ENCODE measurements around the gene MYBPC2.
"Not testable (repeated sequence)": the region's sequence is repeated elsewhere in the genome, so short reads cannot be mapped to it uniquely, and the experiment has no call there.

Gene MYBPC2

GRCh38 chr19:50432221-50433028 is at the start of gene MYBPC2:
MYBPC2 (plus strand) TSS chr19:50432892; CDS start chr19:50432954, 62 bp downstream.
- no peak for DNase-seq

GRCh38 chr19:50383001-50383851 is 49.5 kb upstream of the MYBPC2 start:
- DNase-seq = no peak

- DNase-seq = peak; percentile 94
Measured at GRCh38 chr19:50383852-50384684, 48.6 kb upstream of the MYBPC2 start, which contains the start of gene POLD1. POLD1 (plus strand) TSS chr19:50384347; CDS start chr19:50398852, 14,505 bp downstream.

- DNase-seq = no peak
Measured at GRCh38 chr19:50384685-50385535, 47.8 kb upstream of the MYBPC2 start.

- no peak for DNase-seq
Measured at GRCh38 chr19:50387176-50387867, 45.4 kb upstream of the MYBPC2 start.

GRCh38 chr19:50387868-50388245 is 44.8 kb upstream of the MYBPC2 start:
- no peak for DNase-seq

- DNase-seq = not testable (repeated sequence)
Measured at GRCh38 chr19:50390295-50390694, 42.4 kb upstream of the MYBPC2 start.

GRCh38 chr19:50390952-50391351 is 41.7 kb upstream of the MYBPC2 start:
- DNase-seq = not testable (repeated sequence)

GRCh38 chr19:50392759-50393158 is 39.9 kb upstream of the MYBPC2 start:
- no peak for DNase-seq

GRCh38 chr19:50393589-50393988 is 39.1 kb upstream of the MYBPC2 start:
- no peak for DNase-seq

- DNase-seq = no peak
Measured at GRCh38 chr19:50394017-50394416, 38.7 kb upstream of the MYBPC2 start.

- DNase-seq = no peak
Measured at GRCh38 chr19:50398675-50399367, 33.9 kb upstream of the MYBPC2 start.

GRCh38 chr19:50399368-50399745 is 33.3 kb upstream of the MYBPC2 start:
- DNase-seq = no peak

- no peak for DNase-seq
Measured at GRCh38 chr19:50401605-50402450, 30.9 kb upstream of the MYBPC2 start.

- no peak for DNase-seq
Measured at GRCh38 chr19:50402544-50403301, 30.0 kb upstream of the MYBPC2 start.

- DNase-seq = no peak
Measured at GRCh38 chr19:50406156-50406820, 26.4 kb upstream of the MYBPC2 start.

- no peak for DNase-seq
Measured at GRCh38 chr19:50406829-50407228, 25.9 kb upstream of the MYBPC2 start.

GRCh38 chr19:50409347-50409746 is 23.3 kb upstream of the MYBPC2 start:
- DNase-seq = no peak

All from NCI-H1436 treated with DMSO at 0.1 percent for 48 hours (cell line).